KOPT-K1 (cell line): ENCODE results near the gene BPGM.

Source experiments
- H3K27ac ChIP-seq: fragments of 200-600 bp; sonication (generic); 2 replicates; pipeline ENCODE4 v1.5.1; 2016; ENCODE audit warnings: antibody characterized with exemption, mild to moderate bottlenecking, low read depth, low read length; ENCODE audit not compliant: poor library complexity, severe bottlenecking
- H3K36me3 ChIP-seq: fragments of 200-600 bp; sonication (generic); 2 replicates; pipeline ENCODE4 v1.5.1; 2017; ENCODE audit warnings: antibody characterized with exemption, mild to moderate bottlenecking, low read length, moderate library complexity; ENCODE audit not compliant: insufficient read depth
- H3K9me3 ChIP-seq: fragments of 200-600 bp; sonication (generic); 2 replicates; pipeline ENCODE4 v1.5.1; 2017; ENCODE audit warnings: antibody characterized with exemption, low read length, mild to moderate bottlenecking; ENCODE audit not compliant: insufficient read depth, poor library complexity, severe bottlenecking

Gene BPGM

GRCh38 chr7:134706468-134706867 is 59.8 kb downstream of the BPGM start:
- H3K9me3 ChIP-seq, result no peaks in the 10 kb centered on the region
- H3K36me3 ChIP-seq, result no peaks in the 10 kb centered on the region
- no peak overlapping the region for H3K27ac ChIP-seq

- Histone ChIP-seq H3K27ac (no peak overlapping the region), H3K9me3 (no peaks in the 10 kb centered on the region), H3K36me3 (no peaks in the 10 kb centered on the region)
These were observed 61.2 kb downstream of the BPGM start for GRCh38 chr7:134707663-134708378.

- Histone ChIP-seq H3K27ac (no peak overlapping the region), H3K36me3 (no peaks in the 10 kb centered on the region), H3K9me3 (no peaks in the 10 kb centered on the region)
These were observed 62.0 kb downstream of the BPGM start for GRCh38 chr7:134708692-134709091.

GRCh38 chr7:134709197-134709596 is 62.5 kb downstream of the BPGM start:
- no peaks in the 10 kb centered on the region for H3K9me3 ChIP-seq
- no peaks in the 10 kb centered on the region for H3K36me3 ChIP-seq
- no peak overlapping the region for H3K27ac ChIP-seq

GRCh38 chr7:134710511-134710853 is 63.8 kb downstream of the BPGM start:
- H3K9me3 ChIP-seq, result no peaks in the 10 kb centered on the region
- no peaks in the 10 kb centered on the region for H3K36me3 ChIP-seq
- H3K27ac ChIP-seq, result no peak overlapping the region

- no peak overlapping the region for H3K27ac ChIP-seq
- H3K36me3 ChIP-seq, result no peaks in the 10 kb centered on the region
These were observed 64.4 kb downstream of the BPGM start for GRCh38 chr7:134710854-134711624.

GRCh38 chr7:134712196-134712595 is 65.5 kb downstream of the BPGM start:
- H3K36me3 ChIP-seq, result no peaks in the 10 kb centered on the region
- no peak overlapping the region for H3K27ac ChIP-seq
- H3K9me3 ChIP-seq, result no peaks in the 10 kb centered on the region

More at GRCh38 chr7:134710854-134711624, 64.4 kb downstream of the BPGM start:
- H3K9me3 ChIP-seq, result no peaks in the 10 kb centered on the region

GRCh38 chr7:134714470-134715205 is 68.0 kb downstream of the BPGM start:
- H3K27ac ChIP-seq, result no peak overlapping the region
- H3K9me3 ChIP-seq, result no peaks in the 10 kb centered on the region
- no peaks in the 10 kb centered on the region for H3K36me3 ChIP-seq

GRCh38 chr7:134718211-134718875 is 71.7 kb downstream of the BPGM start:
- no peak overlapping the region for H3K27ac ChIP-seq
- no peaks in the 10 kb centered on the region for H3K9me3 ChIP-seq
- no peaks in the 10 kb centered on the region for H3K36me3 ChIP-seq

GRCh38 chr7:134720091-134720935 is 73.7 kb downstream of the BPGM start:
- H3K36me3 ChIP-seq, result no peaks in the 10 kb centered on the region
- H3K27ac ChIP-seq, result no peak overlapping the region

GRCh38 chr7:134721171-134721570 is 74.5 kb downstream of the BPGM start:
- Histone ChIP-seq H3K27ac (no peak overlapping the region), H3K9me3 (peaks cover 6% of the 10 kb centered on the region), H3K36me3 (no peaks in the 10 kb centered on the region)

More at GRCh38 chr7:134720091-134720935, 73.7 kb downstream of the BPGM start:
- H3K9me3 ChIP-seq, result no peaks in the 10 kb centered on the region

GRCh38 chr7:134722786-134723322 is 76.2 kb downstream of the BPGM start:
- Histone ChIP-seq H3K9me3 (peaks cover 6% of the 10 kb centered on the region), H3K36me3 (no peaks in the 10 kb centered on the region), H3K27ac (no peak overlapping the region)

GRCh38 chr7:134723892-134724291 is 77.2 kb downstream of the BPGM start:
- no peaks in the 10 kb centered on the region for H3K36me3 ChIP-seq
- H3K27ac ChIP-seq, result no peak overlapping the region
- peaks cover 6% of the 10 kb centered on the region for H3K9me3 ChIP-seq

GRCh38 chr7:134724606-134725005 is 78.0 kb downstream of the BPGM start:
- Histone ChIP-seq H3K27ac (no peak overlapping the region), H3K9me3 (peaks cover 6% of the 10 kb centered on the region), H3K36me3 (no peaks in the 10 kb centered on the region)
